AG08396 (cell line): ENCODE results near the gene MBOAT7.
A peak's percentile ranks its signal among the peaks of the same experiment; 100 is the strongest.

ENCODE experiments used
- DNase-seq: peaks from one replicate; pipeline ENCODE4 v3.0.0; 2012; ENCODE audit warnings: low spot score, mixed read lengths

The MBOAT7 gene

DNA sequence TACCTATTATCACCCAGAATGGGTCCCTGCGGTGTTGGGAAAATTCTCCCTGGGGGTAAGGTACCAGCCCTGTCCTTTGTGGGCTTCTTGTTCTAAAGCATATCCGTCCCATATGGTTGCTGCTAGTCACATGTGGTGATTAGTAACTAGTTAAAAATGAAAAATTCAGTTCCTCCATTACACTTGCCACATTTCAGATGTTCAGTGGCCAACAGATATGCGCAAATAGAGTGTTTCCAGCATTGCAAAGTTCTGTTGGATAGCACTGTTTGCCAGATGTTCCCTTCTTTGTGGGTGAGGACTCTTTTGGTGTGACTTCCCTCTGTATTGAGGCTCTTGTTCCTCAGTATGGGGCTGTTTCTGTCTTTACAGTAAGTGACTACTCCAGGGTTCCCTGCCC lies 48.0 kb downstream of the MBOAT7 start:
- no peak for DNase-seq

DNA sequence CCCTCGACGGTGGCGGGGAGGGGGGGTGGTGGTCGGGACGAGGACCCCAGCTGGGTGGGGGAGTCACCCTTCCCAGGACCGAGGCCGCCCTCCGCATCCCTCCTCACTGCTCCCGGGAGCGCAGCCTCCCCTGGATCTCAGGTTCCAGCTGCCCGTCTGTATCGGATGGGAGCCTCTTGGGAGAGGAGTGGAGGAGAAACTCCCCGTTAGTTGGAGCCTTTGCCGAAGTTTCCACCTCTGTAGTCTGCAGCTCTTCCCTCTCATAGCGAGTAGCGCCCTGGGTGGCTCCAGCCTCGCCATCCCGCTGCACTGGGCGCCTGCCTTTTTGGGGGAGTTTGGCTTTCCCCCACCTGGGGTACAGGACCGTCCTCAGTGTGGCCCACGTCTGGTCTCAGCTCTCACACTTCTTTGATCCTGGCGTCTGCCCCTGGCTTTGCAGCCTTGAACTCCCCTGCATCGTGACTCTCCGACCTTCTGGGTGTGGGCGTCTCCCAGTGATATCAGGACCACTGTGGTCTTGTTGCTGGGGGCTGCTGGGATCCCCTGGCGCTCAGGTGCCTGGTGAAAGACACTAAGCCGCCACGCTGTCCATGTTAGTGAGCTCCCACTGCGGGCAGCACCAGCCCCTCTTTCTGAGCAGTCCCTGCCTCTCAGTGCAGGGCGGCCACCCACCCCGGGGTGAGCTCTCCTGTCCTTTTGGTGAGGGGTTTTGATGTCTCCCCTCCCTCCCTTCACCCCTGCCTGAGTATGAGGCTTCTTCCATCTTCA lies 50.7 kb downstream of the MBOAT7 start:
- DNase-seq: no peak

DNA sequence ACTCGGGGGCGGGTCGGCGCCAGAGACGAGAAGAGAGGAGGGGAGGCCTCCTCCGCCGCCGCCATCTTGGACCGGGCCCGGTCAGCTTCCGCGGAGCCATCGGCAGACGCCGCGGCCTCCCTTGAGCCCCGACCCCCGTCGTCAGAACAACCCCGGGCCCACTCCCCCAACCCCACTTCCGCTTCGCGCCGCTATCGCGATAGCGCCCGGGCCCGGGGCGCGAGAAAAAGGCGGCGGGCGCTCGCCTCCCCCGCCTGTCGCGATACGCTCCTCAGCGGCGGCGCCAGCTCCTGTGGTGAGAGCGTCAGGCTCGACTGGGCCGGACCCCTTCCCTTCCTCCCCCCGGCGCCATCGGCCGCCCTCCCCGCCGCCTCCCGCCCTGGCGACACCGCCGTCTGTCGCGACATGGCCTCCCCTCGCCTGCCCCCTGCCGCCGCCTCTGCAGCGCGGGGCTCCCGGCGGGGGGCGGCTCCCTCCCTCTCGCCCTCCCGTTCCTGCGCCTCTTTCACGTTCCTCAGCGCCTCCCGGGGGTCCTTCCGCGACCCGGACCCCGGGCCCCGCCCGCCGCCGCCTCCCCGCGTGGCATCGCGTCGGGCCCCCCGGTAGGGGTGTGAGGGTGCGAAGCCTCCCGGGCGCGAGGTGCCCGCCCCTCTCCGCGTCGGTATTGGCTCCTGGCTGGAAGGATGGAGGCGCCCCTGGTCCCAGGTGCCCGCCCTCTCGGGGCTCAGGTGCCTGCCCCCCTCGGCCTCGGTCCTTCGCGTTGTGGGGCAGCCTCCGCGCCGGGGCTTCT lies 51.5 kb downstream of the MBOAT7 start, which contains the start of gene CNOT3:
Gene CNOT3 (plus strand): TSS at position 64 of the 790 bp plus-strand sequence. CDS start 5,217 bp downstream, outside the sequence.
- peak; percentile 39 for DNase-seq

DNA sequence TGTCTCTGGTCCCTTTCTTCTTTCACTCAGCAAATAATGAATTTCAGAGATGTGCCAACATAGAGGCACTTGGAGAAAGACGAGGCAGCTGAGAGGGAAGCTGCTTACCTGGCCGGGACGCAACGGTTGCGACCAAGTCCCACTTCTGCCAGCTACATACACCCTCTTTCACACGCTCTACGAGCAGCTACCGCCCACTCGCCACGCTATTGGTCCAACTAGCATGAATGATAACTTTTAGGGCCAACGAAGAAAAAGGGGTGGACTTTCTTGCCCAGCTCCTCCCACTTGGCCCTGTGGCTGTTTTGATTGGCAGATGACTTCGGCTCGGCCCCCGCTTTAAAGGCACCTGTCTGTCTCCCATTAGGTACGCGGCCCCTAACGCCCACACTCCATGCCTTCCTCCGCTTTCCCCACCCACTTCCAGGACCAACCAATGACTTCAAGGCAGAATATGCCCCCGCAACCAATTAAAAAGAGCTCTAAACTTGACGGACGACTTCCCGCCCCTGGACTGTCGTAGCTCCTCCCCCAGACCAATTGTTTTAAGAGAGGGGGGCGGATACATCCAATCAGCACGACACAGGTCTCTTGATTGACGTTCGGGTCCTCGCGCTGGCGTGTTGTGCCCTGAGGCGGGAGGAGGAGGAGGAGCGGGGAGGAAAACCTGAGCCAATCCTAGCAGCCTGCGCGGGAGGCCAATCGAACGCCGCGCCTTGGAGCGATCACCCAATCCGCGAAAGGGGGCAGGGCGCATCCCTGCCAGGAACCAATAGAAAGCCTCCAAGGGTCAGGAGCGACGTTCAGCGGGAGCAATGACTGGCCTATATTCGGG lies 52.3 kb downstream of the MBOAT7 start:
- DNase-seq: peak; percentile 99

DNA sequence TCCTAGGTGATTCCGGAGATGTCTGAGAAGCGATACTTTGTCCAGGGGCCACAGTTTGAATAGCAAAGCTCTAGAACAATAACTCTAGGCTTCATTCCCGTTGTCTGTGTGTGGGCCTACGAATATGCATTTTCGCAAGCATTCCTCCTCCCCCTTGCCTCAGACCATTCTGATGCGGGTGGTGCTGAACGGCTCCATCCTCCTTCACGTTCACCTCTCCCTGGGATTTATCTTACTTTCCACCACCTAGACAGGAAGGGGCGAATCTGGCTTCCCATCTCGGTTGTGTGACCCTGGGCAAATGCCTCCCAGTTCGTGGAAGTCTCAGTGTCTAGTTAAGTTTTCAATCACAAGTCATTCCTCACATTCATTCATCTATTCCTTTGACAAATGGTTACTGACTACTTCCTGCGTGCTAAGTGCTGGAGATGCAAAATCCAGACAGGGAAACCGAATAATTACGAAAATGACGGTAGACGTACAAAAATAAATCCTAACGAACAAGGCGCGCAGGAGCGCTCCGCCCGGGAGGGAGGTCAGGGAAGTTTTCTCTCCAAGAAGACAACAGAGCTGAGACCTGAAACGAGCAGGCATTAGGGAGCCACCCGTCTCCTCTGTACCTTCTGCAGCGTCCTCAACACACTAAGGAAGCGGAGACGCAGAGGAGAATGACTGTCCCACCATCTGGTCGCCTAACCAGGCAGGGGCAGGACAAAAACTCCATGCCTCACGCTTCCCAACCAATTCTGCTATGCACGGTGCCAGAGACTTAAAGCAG lies 53.1 kb downstream of the MBOAT7 start:
- DNase-seq: peak; percentile 28

DNA sequence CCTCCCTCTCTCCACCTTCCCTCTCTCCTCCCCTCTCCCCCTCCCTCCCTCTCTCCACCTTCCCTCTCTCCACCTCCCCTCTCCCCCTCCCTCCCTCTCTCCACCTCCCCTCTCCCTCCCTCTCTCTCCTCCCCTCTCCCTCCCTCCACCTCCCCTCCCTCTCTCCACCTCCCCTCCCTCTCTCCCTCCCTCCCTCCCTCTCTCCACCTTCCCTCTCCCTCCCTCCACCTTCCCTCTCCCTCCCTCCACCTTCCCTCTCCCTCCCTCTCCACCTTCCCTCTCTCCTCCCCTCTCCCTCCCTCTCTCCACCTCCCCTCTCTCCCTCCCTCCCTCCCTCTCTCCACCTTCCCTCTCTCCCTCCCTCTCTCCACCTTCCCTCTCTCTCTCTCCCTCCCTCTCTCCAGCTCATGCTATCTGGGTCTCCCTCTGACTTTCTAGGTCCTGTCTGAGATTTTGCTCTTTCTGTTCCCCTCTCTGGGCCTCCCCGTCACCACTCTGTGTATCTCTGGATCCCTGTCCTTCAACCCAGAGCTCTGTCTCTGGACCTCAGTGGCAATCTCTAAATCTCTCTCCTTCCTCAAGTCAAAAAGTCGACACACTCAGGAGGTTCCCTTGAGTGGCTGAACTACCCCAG lies 55.3 kb downstream of the MBOAT7 start:
- no peak for DNase-seq

DNA sequence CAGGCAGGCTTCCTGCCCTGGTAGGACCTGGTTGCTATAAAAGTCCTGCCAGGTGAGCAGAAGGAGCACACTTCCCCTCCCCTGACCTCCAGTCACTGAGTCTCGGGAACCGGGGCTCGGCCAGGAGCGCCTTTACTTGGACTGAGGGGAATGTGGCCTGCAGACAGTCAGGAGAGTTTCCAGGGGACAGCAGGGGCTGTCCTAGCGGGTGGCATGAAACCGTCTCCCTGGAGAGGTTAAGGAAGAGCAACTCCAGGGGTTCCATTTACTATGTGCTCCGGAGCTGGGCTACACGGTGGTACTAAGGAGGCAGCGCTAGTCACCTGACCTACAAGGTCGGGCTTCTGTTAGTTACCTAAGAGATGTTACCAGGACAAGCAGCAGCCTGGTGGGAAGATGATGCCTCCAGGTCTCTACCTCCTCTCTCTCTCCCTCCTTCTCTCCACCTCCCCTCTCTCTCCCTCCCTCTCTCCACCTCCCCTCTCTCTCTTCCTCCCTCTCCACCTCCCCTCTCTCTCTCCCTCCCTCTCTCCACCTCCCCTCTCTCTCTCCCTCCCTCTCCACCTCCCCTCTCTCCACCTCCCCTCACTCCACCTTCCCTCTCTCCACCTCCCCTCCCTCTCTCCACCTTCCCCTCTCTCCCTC lies 55.9 kb downstream of the MBOAT7 start:
- DNase-seq: no peak

DNA sequence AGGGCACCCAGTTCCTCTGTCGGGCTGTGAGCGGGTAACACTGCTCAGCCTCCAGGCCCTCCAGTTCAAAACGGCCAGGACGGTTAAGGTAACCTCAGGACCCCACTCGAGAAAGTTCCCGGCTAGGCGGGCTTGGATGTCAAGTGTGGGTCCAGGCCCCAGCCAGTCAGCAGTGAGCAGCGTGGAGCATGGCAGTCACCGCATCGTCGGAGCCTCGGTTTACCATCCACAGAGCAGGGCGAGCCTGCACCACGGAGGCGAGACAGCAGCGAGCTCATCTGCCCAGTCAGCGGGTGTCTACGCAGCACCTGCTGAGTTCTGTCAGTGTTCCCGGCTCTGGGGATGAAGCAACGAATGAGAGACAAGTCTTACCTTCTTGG lies 59.8 kb downstream of the MBOAT7 start:
- no peak for DNase-seq

DNA sequence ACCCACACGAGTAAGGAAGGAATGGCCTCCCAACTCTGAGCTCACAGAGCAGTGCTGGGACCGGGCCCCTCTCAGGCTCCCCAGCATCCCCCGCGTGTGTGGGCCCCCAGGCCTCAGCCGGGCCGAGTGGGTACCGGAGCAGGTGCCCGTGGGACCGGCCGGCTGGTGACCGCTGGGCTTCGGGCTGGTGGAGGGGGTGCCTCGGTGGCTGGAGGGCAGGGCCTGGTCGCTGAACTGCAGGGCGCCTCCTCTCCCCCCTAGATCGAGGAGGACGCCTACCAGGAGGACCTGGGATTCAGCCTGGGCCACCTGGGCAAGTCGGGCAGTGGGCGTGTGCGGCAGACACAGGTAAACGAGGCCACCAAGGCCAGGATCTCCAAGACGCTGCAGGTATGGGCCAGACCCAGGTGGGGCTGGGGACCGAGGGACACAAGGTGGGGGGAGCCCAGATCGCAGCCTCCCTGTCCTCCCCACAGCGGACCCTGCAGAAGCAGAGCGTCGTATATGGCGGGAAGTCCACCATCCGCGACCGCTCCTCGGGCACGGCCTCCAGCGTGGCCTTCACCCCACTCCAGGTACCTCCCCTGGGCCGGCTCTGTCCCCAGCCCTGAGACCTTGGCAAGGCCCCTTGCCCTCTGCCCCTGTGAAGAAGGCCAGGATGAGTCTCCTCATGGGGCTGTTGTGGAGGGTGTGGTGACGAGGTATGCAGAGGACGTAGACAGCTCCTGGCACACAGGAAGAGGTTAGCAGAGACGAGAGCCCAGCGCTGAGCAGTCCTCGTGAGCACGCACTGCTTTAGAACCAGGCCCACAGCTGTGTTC lies 60.4 kb downstream of the MBOAT7 start:
- DNase-seq: no peak

DNA sequence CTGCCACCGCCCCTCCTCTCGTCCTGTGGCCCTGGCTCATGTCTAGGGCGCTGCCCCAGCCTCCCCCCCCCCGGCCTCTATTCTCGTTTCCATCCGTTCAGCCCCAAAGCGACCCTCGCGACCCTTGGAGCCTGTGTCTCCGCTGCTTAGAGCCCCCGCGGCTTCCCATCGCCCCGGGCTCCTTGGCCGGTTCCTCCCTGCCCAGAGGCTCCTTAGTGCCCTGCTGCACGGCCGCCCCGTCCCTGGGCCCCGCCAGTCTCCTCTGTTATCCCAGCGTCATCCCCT lies 61.0 kb downstream of the MBOAT7 start:
- DNase-seq: no peak

DNA sequence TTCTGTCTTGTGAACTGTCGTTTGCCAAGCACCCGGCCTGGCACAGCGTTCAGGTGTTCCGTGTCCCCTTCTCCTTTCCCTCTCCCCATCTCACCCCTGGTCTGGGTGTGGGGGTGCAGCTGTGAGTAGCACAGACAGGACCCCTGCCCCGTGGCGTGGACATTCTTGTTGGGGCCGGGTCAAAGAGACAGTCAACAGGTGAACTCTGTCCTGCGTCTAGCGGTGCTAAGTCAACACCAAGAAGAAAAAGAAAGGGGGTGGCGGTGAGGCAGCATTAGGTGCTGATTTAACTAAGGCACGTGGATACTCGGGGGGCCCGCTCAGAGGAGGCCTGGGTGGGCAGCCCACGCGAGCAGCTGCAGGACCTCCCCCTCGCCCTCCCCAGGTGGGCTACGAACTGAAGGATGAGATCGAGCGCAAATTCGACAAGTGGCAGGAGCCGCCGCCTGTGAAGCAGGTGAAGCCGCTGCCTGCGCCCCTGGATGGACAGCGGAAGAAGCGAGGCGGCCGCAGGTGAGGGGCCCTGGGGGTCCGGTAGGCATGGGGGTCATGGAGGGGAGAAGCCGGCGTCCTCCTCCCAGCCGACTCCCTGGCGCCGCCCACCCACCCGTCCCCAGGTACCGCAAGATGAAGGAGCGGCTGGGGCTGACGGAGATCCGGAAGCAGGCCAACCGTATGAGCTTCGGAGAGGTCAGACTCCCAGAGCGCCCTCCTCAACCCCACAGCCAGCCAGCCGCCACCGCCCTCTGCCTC lies 61.5 kb downstream of the MBOAT7 start:
- no peak for DNase-seq

DNA sequence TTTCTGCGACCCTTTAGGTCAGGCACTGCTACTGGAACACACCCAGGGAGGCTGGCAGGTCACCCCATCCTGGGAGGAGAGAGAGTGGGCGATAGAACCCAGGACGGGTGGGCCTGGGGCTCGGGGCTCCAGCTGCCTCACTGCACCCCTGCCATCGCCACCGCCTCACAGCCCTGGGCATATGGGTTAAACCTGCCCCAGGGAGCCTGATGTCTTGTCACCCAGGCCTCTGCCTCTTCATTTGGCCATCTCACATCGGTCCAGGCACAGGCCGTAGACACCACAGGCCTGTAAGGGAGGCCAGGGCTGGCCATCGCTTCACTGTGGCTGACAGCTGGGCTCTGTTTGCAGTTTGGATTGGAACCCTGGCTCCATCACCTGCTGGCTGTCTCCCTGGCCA lies 63.7 kb downstream of the MBOAT7 start:
- no peak for DNase-seq

DNA sequence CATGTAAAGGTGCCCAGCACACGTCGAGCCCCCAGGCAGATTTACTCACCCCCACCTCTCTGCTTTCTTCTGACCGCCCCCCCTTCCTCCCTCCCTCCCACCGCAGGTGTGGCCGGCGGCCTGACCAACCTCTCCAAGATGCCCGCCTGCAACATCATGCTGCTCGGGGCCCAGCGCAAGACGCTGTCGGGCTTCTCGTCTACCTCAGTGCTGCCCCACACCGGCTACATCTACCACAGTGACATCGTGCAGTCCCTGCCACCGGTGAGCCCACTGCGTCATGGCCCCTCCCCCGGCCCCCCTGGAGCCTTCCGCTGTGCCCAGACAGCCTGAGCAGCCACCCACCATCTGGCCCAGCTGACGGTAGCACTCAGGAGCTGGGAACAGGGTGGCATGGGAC lies 65.0 kb downstream of the MBOAT7 start:
- DNase-seq: no peak

DNA sequence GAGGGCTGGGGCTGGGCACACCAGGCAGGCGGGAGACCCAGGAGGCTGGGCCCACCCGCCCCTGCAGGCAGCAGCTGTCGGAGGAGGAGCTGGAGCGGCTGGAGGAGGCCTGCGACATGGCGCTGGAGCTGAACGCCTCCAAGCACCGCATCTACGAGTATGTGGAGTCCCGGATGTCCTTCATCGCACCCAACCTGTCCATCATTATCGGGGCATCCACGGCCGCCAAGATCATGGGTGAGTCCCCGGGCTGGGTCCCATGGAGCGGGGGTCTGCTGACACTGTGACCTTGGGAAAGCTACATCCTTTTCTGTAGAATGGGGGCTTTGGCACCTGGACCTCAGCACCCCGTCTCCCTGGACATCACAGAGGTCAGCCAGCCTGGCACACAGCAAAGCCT lies 65.7 kb downstream of the MBOAT7 start:
- no peak for DNase-seq
